GM21447 (cell line): ENCODE results near the gene OTOS.

Experiments used
- ATAC-seq: cut with Tn5 transposase; IDR thresholded peaks from one replicate; pipeline ENCODE4 v1.9.1; 2021; ENCODE audit not compliant: unreplicated experiment

Gene OTOS

DNA sequence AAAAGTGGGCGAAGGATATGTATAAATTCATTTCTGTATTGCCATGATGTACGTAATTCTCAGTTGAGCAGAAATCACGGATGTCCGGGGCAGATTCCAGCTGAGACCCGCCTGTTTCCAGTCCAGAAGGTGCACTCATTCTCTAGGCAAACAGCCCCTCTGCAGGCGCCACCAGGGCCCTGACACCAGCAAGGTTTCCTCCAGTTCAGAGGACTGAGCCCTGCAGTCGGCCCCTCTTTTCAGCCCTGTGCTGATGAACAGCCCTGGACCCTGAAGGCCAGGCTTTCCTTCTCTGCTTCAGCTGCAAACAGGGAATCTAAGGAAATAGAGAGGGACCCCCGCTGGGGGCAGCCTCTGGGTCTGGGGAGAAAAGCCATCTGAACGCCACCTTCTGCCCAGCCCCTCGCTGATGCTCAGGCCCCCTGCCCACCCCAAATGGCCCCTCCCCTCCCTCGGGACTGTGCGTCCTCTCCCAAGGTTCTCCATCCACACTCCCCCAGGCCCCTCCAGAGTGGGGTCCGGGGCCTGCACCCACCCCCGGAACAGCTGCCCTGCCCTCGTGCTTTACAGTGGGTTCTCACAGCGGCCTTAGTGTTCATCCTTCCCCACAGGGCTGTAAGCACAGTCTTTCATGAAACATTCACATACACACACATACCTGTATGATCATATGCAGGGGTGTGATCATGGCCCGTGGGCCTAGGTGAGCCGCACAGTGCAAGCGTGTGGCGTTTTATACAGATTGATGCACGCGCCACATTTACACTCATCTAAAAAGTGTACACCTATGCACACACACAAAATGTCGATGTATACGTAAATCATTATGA is 16.4 kb downstream of the OTOS start:
- ATAC-seq = no peak

DNA sequence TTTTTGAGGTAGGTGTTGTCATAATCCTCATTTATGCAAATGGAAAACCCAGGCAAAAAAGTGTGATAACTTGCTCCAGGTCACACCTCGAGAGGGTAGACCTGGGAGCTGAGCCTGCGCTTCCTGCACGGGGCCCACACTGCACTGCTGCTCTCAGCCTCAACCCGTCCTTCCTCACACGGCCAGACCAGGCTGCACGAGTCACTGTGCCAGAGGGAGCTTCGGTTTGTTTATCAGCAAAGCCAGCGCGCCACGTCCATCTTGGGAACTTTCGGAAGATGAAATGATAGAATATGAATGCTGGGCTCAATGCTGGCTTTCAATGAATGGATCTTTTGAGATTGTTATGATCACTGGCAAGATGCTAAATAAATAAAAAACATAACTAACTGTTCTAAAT is 18.8 kb downstream of the OTOS start:
- no peak for ATAC-seq

DNA sequence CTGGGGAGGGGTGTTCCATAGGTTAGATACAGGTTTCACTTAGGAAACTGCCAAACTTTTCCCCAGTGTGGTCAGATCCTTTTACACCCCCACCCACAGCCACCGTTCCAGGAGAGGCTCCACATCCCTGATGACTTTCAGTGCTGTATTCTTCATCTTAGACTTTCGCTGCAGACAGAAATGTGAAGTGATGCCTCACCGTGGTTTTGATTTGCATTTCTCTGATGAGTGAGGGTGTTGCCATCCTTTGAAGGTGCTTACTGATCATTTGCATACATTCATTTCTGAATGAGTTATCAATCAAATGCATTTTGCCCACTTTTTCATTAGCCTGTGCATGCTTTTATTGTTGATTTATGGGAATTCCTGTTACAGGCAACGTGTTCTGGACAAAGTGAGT is 19.3 kb downstream of the OTOS start:
- peak; percentile 58 for ATAC-seq

DNA sequence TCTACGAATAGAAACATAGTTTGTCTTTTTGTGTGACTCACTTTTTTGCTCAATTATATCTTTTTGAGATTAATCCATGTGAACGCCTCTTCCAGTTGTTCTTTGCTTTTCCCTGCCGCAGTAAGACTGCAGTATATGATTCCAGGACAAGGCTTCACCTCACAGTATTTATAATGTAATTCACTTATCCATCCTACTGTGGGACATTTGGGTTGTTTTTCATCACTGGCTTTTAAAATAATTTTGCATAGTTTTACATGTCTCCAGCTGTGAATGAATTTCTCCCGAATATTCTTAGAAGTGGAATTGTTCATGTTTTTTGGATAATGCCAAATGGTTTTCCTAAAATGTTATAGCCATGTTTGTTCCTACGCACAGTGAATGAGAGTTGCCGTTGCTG is 26.2 kb downstream of the OTOS start:
- ATAC-seq = no peak

DNA sequence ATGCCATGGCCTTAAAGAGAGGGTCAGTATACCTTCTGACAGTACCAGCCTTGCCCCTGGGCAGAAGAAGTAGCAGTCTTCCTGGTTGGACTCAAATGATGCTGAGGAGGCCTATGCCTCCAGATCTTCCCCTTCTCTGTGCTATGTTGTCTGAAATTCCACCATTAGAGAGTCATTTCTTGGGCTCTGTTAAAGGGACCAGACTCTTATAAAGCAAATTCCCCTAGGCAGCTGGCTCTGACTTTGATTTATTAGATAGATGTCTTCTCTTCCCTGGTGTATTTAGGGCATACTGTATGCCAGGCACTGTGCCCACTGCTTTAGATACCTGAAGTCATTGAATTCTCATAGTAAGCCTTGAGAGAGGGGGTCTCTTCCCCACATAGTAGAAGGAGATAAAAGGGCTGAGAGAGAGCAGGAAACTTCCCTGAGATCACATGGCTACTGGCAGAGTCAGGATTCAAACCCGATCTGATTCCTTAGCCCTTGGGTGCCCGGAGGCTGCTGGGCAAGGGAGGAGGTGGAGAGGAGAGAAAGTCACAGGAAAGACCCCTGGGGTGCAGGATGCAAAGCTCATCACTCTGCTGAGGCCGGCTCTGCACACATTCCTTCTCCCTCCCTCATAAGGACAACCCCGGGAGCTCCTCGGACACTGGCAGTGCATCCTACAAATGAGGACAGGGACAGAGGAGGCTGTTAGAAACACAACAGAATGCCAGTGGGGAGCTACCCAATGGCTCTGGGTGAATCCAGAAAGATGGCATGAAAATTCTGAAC is 27.4 kb downstream of the OTOS start:
- no peak for ATAC-seq

DNA sequence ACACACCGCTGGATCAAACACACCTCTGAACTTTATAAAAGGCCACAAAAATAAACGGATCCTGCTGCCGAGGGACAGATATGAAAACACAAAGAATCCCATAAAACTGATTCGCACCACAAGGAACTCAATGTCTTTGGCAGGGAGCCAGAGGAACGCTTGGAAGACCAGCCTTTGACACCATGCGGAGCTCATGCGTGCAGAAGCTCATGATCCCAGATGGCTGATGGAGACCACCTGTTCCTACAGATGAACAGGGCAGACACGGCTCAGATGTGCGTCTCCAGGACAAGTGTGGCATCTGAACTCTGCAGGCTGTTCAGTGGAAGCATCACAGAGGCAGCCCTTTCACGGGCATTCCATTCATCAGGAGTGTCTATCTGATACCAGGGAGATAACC is 29.2 kb downstream of the OTOS start:
- no peak for ATAC-seq

DNA sequence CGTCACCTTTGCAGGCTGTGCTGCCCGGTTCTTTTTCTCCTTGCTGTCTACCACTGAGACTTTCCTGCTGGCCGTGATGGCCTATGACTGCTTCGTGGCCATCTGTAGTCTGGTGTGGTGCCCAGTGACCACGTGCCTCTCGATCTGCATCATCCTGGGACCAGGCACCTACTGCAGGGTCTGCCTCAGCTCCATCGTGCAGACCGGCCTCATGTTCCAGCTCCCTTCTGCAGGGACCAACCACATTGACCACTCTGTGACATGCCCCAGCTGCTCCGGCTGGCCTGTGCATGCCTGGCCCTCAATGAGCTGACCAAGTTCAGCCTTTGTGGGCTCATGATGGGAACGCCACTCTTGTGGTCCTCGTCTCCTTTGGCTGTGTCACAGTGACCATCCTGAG is 31.1 kb downstream of the OTOS start:
- no peak for ATAC-seq

DNA sequence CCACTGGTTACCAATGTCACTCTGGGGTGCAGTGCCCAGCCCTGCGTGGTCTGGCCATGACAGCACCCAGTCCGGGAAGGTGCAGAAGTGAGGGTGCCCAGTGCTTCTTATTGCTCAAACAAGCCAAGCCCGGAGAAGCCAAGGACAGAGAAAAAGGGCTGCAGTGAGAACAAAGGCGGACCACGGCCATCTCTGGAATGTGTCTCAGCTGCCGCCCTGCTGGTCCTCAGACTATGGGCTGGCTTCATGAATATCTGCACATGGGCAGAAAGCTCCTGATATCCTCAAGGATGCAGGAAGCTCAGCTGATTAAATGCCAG is 33.0 kb downstream of the OTOS start:
- no peak for ATAC-seq

DNA sequence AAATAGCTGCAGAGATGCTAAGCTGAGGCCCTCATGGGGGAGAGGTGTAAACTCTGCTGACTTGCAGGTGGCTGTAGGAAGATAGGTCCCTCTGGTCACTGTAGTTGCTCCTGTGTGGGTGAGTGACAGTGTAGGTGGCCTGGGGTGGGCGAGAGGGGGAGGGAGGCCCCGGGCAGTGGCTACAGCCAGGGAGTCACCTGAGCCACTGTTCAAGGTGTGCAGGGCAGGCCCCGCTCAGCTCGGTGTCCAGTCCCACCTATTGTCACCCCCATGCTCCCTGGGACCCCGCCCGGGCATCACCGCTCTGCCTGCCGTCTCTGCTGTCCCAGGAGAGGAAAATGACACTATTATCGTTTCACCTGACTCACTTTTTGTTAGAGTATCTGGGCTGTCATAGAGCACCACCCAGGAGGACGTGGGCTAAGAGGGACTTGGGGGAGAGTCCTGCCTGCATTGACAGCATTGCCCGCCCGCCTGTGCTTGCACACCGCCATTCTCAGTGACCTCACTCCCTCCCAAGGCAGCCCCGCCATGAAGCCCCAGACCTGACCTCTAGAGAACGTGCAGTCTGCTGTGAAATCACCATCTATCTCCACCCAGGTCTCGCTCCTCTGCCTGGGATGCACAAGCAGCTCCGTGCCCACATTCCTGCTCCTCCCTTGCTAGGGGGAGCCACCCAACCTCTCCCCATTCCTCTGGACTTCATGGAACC is 33.5 kb downstream of the OTOS start:
- no peak for ATAC-seq

DNA sequence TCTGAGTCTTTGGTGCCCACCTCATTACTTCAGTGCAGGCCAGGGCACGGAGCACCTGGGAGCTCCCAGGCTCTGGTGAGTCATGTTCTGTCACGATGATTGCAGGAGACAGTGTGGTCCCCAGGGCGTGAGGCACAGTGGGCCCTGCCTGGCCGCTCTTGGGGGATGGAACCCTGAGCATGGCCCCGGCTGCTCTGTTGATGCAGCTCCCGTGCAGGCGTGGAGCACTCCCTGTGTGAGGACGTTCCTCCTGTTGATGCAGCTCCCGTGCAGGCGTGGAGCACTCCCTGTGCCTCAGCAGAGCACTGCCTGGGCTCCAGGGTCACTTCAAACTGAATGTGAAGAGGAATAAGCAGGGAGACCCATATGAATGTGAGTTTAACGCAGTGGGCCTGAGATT is 34.5 kb downstream of the OTOS start:
- ATAC-seq = no peak

DNA sequence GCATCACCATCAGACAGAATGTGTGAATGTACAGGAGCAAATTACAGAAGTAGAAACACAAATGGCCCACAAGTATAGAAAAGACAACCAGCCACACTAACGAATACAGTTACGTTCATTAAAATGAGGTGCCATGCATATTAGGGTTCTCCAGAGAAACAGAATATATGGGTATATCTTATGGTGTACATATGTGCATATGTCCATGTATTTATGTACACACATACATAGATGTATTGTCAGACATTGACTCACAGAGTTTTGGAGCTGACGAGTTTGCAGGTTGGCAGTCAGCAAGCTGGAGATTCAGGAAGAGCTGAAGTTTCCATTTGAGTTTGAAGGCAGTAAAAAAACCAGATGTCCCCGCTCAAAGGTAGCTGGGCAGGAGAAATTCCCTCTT is 37.3 kb downstream of the OTOS start:
- ATAC-seq = no peak

DNA sequence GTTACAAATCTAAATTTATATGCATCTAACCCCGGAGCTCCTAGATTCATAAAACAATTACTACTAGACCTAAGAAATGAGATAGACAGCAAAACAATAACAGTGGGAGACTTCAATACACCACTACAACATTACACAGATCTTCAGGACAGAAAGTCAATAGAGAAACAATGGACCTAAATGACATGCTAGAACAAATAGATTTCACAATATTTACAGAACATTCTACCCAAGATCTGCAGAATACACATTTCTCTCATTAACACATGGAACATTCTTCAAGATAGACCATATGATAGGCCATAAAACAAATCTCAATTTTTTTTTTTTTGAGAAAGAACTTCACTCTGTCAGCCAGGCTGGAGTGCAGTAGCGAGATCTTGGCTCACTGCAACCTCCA is 42.1 kb downstream of the OTOS start:
- ATAC-seq = no peak

DNA sequence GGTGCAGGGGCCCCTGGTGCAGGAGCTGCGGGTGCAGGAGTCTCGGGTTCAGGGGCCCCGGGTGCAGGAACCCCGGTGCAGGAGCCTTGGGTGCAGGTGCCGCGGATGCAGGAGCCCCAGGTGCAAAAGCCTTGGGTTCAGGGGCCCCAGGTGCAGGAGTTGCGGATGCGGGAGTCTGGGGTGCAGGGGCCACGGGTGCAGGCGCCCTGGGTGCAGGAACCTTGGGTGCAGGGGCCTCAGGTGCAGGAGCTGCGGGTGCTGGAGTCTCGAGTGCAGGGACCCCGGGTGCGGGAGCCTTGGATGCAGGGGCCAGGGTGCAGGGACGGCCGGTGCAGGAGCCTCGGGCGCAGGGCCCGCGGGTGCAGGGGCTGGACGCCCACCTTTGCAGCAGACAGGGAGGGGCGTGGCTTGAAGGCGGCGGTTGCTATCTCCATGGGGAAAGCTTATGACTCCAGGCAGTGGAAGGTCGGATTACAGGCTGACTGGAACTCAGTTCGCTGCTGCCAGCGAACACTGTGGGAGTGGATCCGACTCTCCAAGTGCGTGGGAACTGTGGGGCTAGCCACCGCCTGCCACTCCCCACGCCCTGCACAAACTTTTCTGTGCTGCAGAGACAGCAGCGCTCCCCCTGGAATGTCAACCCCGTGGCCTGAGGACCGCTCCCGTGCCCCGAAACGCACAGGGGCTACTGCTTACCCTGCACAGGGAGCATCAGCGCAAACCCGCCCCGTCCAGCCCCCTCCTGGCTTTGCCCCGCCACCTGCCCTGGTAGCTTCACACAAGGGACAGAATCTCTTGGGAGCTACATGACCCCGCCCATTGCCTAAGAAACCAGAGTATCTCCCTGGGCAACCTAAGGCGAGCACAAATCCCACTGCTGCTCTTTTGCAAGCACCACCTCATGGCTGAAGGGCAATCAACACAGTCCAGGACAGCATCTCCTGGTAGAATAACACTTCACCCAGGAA is 44.6 kb downstream of the OTOS start:
- no peak for ATAC-seq

DNA sequence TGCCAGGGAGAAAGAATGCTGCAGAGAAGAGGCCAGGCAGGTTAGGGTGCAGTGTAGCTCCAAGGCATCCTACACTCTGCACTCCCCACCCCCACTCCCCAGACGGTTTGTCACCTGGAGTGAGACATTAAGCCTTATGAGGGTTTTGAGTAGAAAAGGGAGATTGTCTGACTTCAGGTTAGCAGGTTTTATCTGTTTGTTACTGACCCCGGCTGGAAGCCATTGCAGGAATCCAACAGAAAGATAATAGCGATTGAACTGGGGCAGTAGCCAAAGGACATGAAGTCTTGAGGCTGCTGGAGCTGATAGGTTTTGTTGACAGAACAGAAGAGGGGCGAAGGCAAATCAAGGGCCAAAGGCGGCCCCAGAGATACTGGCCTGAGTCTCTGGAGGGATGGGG is 51.2 kb downstream of the OTOS start:
- ATAC-seq = no peak
